K562 (cell line): ENCODE results near the gene SLC12A9. TPM values are rescaled to one million over a fixed set of nuclear protein-coding genes. Genes with fewer than 3 reads are reported as not detected.
A peak's percentile ranks its signal among the peaks of the same experiment; 100 is the strongest.

Experiments
- HDAC8 ChIP-seq: fragments of 450-650 bp; IDR thresholded peaks from 2 replicates; pipeline ENCODE4 v1.6.1; 2016; ENCODE audit warnings: mild to moderate bottlenecking, missing genetic modification characterization, moderate library complexity, missing compliant biosample characterization
- HNRNPLL ChIP-seq: fragments of 200-400 bp; formaldehyde crosslinking; IDR thresholded peaks from 2 replicates; pipeline ENCODE4 v1.6.1; 2017; ENCODE audit warnings: low read length, low read depth, mild to moderate bottlenecking; ENCODE audit not compliant: poor library complexity, severe bottlenecking
- MBD2 ChIP-seq: sonication (generic); IDR thresholded peaks from 2 replicates; pipeline ENCODE4 v1.6.1; 2016; ENCODE audit warnings: low read depth, borderline replicate concordance
- MYC ChIP-seq, 2 experiments: fragments of 250-450 bp in 1 of 2; sonication (Bioruptor Pico) in 1 of 2; IDR thresholded peaks; 2 replicates each; pipeline versions ENCODE4 v1.5.1 to v1.6.1; 2012 to 2021; ENCODE audit warnings: low read depth in 2 of 2, borderline replicate concordance in 1 of 2, improper control_type of control experiment in 1 of 2, low read length in 1 of 2, mild to moderate bottlenecking in 1 of 2, moderate library complexity in 1 of 2
- NR1H2 ChIP-seq: sonication (generic); formaldehyde crosslinking; IDR thresholded peaks from 2 replicates; pipeline ENCODE4 v1.4.0; 2020; ENCODE audit warnings: mild to moderate bottlenecking, missing genetic modification reagents
- POLR3A ChIP-seq: IDR thresholded peaks from 2 replicates; pipeline ENCODE4 v1.6.1; 2011; ENCODE audit warnings: borderline replicate concordance, mild to moderate bottlenecking, moderate library complexity; ENCODE audit not compliant: insufficient read length, insufficient read depth; ENCODE audit errors: extremely low read depth
- RAD21 ChIP-seq, 2 experiments: fragments of 250-450 bp in 1 of 2; fragments of 450-650 bp in 1 of 2; sonication (Bioruptor Pico) in 1 of 2; formaldehyde crosslinking in 1 of 2; IDR thresholded peaks in 1 of 2; conservative IDR thresholded peaks in 1 of 2; 2 replicates each; pipeline versions ENCODE4 v1.4.0 to v1.8.0; 2020 to 2022; ENCODE audit warnings: mild to moderate bottlenecking in 2 of 2, moderate library complexity in 1 of 2
- TBP ChIP-seq: optimal IDR thresholded peaks from 2 replicates; pipeline ENCODE3; 2011; ENCODE audit warnings: low read depth, low read length, improper control_type of control experiment
- TRIM28 ChIP-seq: fragments of 450-650 bp; IDR thresholded peaks from 2 replicates; pipeline ENCODE4 v1.6.1; 2017
- ZNF12 ChIP-seq: sonication (generic); formaldehyde crosslinking; IDR thresholded peaks from 2 replicates; pipeline ENCODE4 v1.4.0; 2020; ENCODE audit warnings: mild to moderate bottlenecking, missing genetic modification reagents
- polyA plus RNA-seq, 8 experiments: library from polyadenylated mRNA; depleted of rRNA in 4 of 8; stranded (reverse) in 5 of 8; unstranded in 3 of 8; fragments of >200 nt; fragmentation: Nextera tagmentation in 2 of 8; fragmentation: Illumina TruSeq in 1 of 8; extraction: Ambion mirVana in 2 of 8; extraction: Trizol in 1 of 8; gene quantifications; 2 replicates each; pipeline versions ENCODE4 v1.2.1 to v1.2.3, GENCODE V29; 2011 to 2014; ENCODE audit warnings: inconsistent platforms in 1 of 8, missing spikeins in 1 of 8
- total RNA-seq, 7 experiments: library from RNA; depleted of rRNA in 6 of 7; stranded (reverse); fragments of >200 nt in 6 of 7; fragmentation: Illumina TruSeq in 2 of 7; extraction: Trizol in 2 of 7; gene quantifications; 2 replicates each; pipeline versions ENCODE4 v1.2.1 to v1.2.3, GENCODE V29; 2011 to 2021; ENCODE audit warnings: low replicate concordance in 1 of 7
- TF ChIP-seq, protein P1 (sequence below): IDR thresholded peaks from 2 replicates; pipeline ENCODE4 v1.6.1; 2014; ENCODE audit warnings: antibody characterized with exemption
- TF ChIP-seq, protein P2 (sequence below), 2 experiments: fragments of 450-650 bp in 1 of 2; sonication (generic) in 1 of 2; formaldehyde crosslinking in 1 of 2; IDR thresholded peaks in 1 of 2; conservative IDR thresholded peaks in 1 of 2; 2 replicates each; pipeline versions ENCODE4 v1.6.1 to v1.8.1; 2016 to 2023; ENCODE audit warnings: mild to moderate bottlenecking in 2 of 2, moderate library complexity in 2 of 2, inconsistent platforms in 1 of 2, missing genetic modification reagents in 1 of 2
- TF ChIP-seq, protein P3 (sequence below): sonication (generic); formaldehyde crosslinking; IDR thresholded peaks from 2 replicates; pipeline ENCODE4 v1.8.0; 2022; ENCODE audit warnings: mild to moderate bottlenecking, missing genetic modification reagents, borderline replicate concordance
- TF ChIP-seq, protein P4 (sequence below), 3 experiments: fragments of 200-800 bp in 1 of 3; fragments of 250-450 bp in 1 of 3; fragments of 450-650 bp in 1 of 3; sonication (Bioruptor Pico) in 1 of 3; sonication (Bioruptor generic) in 1 of 3; formaldehyde crosslinking in 1 of 3; IDR thresholded peaks; 2 replicates each; pipeline versions ENCODE4 v1.6.1 to v1.8.0; 2016 to 2022; ENCODE audit warnings: mild to moderate bottlenecking in 2 of 3, missing genetic modification characterization in 2 of 3, missing compliant biosample characterization in 1 of 3, moderate library complexity in 1 of 3

The SLC12A9 gene
- total and polyA plus RNA-seq, 9 of the 15 experiments (the other 6 are each of a cell fraction or from before 2014, with no cell fraction given), result 0.06 to 20.2 (median 10.7) TPM

GRCh38 chr7:100852048-100852872 lies at the start of gene SLC12A9 (continued):
- peak; percentile 31 for TF ChIP-seq TBP
- no peak for TF ChIP-seq HDAC8 (tag)
- TF ChIP-seq TRIM28, result 0 out of 2 replicates have a peak, but pooled peaks have one; percentile 26
- TF ChIP-seq, protein P1, sequence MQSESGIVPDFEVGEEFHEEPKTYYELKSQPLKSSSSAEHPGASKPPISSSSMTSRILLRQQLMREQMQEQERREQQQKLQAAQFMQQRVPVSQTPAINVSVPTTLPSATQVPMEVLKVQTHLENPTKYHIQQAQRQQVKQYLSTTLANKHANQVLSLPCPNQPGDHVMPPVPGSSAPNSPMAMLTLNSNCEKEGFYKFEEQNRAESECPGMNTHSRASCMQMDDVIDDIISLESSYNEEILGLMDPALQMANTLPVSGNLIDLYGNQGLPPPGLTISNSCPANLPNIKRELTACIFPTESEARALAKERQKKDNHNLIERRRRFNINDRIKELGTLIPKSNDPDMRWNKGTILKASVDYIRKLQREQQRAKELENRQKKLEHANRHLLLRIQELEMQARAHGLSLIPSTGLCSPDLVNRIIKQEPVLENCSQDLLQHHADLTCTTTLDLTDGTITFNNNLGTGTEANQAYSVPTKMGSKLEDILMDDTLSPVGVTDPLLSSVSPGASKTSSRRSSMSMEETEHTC, result no peak
- no peak for TF ChIP-seq HNRNPLL
- no peak for TF ChIP-seq MBD2
- TF ChIP-seq NR1H2, result 0 out of 2 replicates have a peak, but pooled peaks have one; percentile 63
- peak; percentile 98 for TF ChIP-seq RAD21 (CRISPR knock-in tag; conservative IDR thresholded peaks at IDR 0.05 in 1 of 2, IDR thresholded peaks at IDR 0.05 in 1 of 2)
- no peak for TF ChIP-seq POLR3A
- TF ChIP-seq, protein P2, sequence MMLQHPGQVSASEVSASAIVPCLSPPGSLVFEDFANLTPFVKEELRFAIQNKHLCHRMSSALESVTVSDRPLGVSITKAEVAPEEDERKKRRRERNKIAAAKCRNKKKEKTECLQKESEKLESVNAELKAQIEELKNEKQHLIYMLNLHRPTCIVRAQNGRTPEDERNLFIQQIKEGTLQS (IDR thresholded peaks at IDR 0.05), result no peak
- TF ChIP-seq, protein P2 (CRISPR knock-in tag; conservative IDR thresholded peaks at IDR 0.05), result peak; percentile 75
- TF ChIP-seq MYC (IDR thresholded peaks at IDR 0.05; ENCODE audit: low read depth, low read length), result peak; percentile 92
- peak; percentile 91 for TF ChIP-seq MYC (CRISPR knock-in tag; IDR thresholded peaks at IDR 0.05; ENCODE audit: borderline replicate concordance, low read depth)
- TF ChIP-seq ZNF12 (CRISPR knock-in tag), result peak; percentile 85; the same call in 1 of the 2 replicates
- TF ChIP-seq, protein P3, sequence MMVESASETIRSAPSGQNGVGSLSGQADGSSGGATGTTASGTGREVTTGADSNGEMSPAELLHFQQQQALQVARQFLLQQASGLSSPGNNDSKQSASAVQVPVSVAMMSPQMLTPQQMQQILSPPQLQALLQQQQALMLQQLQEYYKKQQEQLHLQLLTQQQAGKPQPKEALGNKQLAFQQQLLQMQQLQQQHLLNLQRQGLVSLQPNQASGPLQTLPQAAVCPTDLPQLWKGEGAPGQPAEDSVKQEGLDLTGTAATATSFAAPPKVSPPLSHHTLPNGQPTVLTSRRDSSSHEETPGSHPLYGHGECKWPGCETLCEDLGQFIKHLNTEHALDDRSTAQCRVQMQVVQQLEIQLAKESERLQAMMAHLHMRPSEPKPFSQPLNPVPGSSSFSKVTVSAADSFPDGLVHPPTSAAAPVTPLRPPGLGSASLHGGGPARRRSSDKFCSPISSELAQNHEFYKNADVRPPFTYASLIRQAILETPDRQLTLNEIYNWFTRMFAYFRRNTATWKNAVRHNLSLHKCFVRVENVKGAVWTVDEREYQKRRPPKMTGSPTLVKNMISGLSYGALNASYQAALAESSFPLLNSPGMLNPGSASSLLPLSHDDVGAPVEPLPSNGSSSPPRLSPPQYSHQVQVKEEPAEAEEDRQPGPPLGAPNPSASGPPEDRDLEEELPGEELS, result no peak
- TF ChIP-seq, protein P4, sequence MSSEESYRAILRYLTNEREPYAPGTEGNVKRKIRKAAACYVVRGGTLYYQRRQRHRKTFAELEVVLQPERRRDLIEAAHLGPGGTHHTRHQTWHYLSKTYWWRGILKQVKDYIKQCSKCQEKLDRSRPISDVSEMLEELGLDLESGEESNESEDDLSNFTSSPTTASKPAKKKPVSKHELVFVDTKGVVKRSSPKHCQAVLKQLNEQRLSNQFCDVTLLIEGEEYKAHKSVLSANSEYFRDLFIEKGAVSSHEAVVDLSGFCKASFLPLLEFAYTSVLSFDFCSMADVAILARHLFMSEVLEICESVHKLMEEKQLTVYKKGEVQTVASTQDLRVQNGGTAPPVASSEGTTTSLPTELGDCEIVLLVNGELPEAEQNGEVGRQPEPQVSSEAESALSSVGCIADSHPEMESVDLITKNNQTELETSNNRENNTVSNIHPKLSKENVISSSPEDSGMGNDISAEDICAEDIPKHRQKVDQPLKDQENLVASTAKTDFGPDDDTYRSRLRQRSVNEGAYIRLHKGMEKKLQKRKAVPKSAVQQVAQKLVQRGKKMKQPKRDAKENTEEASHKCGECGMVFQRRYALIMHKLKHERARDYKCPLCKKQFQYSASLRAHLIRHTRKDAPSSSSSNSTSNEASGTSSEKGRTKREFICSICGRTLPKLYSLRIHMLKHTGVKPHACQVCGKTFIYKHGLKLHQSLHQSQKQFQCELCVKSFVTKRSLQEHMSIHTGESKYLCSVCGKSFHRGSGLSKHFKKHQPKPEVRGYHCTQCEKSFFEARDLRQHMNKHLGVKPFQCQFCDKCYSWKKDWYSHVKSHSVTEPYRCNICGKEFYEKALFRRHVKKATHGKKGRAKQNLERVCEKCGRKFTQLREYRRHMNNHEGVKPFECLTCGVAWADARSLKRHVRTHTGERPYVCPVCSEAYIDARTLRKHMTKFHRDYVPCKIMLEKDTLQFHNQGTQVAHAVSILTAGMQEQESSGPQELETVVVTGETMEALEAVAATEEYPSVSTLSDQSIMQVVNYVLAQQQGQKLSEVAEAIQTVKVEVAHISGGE (CRISPR knock-in tag; IDR thresholded peaks at IDR 0.05), result no peak
